ENCODE results near the gene SPTBN1. TPM values are rescaled to one million over a fixed set of nuclear protein-coding genes. Genes with fewer than 3 reads are reported as not detected.

The SPTBN1 gene
- total and polyA plus RNA-seq, 2 of the 13 experiments (the other 11 are each of a cell fraction or from before 2014, with no cell fraction given) = 123 to 299 TPM

DNA sequence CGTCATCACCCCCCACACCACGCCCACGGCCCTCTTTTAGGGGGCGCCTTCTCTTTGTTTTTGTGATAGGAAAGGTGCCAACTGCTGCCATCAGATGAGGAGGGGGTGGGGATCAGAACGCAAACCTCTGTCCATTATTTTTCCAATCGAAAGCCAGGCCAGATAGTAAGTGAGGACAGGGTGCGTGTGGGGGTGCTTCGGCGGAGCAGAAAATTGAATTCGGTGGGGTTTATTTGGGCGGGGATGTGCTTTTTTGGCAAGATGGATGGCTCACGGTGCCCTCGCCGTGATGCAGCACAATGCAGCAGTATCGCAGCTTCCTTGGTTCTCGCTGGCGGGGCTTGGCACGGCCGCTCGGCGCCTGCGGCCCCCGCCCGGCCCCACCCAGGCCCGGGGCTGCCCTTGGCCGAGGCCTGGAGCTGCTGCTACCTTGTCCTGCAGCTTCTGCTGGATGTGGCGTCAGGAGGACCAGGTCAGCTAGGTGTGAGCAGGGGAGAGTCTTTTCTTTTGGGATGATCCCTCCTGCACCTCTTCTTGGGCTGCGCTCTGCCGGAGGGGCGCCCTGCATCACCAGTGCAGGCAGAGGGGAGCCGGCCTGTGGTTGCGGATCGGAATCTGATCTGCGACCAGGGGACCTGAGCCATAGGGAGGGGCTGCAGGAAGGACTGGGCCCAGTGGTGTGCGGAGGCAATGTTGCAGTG is 1.3 kb downstream of the SPTBN1 start (continued):
- TF ChIP-seq, protein P1, sequence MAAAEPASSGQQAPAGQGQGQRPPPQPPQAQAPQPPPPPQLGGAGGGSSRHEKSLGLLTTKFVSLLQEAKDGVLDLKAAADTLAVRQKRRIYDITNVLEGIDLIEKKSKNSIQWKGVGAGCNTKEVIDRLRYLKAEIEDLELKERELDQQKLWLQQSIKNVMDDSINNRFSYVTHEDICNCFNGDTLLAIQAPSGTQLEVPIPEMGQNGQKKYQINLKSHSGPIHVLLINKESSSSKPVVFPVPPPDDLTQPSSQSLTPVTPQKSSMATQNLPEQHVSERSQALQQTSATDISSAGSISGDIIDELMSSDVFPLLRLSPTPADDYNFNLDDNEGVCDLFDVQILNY (CRISPR knock-in tag; conservative IDR thresholded peaks at IDR 0.05) = no peak
- TF ChIP-seq KDM1A (CRISPR knock-in tag; IDR thresholded peaks at IDR 0.05) = no peak
- TF ChIP-seq, protein P2, sequence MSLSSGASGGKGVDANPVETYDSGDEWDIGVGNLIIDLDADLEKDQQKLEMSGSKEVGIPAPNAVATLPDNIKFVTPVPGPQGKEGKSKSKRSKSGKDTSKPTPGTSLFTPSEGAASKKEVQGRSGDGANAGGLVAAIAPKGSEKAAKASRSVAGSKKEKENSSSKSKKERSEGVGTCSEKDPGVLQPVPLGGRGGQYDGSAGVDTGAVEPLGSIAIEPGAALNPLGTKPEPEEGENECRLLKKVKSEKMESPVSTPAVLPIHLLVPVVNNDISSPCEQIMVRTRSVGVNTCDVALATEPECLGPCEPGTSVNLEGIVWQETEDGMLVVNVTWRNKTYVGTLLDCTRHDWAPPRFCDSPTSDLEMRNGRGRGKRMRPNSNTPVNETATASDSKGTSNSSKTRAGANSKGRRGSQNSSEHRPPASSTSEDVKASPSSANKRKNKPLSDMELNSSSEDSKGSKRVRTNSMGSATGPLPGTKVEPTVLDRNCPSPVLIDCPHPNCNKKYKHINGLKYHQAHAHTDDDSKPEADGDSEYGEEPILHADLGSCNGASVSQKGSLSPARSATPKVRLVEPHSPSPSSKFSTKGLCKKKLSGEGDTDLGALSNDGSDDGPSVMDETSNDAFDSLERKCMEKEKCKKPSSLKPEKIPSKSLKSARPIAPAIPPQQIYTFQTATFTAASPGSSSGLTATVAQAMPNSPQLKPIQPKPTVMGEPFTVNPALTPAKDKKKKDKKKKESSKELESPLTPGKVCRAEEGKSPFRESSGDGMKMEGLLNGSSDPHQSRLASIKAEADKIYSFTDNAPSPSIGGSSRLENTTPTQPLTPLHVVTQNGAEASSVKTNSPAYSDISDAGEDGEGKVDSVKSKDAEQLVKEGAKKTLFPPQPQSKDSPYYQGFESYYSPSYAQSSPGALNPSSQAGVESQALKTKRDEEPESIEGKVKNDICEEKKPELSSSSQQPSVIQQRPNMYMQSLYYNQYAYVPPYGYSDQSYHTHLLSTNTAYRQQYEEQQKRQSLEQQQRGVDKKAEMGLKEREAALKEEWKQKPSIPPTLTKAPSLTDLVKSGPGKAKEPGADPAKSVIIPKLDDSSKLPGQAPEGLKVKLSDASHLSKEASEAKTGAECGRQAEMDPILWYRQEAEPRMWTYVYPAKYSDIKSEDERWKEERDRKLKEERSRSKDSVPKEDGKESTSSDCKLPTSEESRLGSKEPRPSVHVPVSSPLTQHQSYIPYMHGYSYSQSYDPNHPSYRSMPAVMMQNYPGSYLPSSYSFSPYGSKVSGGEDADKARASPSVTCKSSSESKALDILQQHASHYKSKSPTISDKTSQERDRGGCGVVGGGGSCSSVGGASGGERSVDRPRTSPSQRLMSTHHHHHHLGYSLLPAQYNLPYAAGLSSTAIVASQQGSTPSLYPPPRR (CRISPR knock-in tag; IDR thresholded peaks at IDR 0.05; ENCODE audit: borderline replicate concordance) = no peak; the same call in 1 of the 2 replicates
- no peak for TF ChIP-seq BORCS8-MEF2B (CRISPR knock-in tag; IDR thresholded peaks at IDR 0.05)
- peak; percentile 70; the same call in 1 of the 2 replicates for TF ChIP-seq KDM5B (CRISPR knock-in tag; IDR thresholded peaks at IDR 0.05; ENCODE audit: borderline replicate concordance)
- TF ChIP-seq, protein P3, sequence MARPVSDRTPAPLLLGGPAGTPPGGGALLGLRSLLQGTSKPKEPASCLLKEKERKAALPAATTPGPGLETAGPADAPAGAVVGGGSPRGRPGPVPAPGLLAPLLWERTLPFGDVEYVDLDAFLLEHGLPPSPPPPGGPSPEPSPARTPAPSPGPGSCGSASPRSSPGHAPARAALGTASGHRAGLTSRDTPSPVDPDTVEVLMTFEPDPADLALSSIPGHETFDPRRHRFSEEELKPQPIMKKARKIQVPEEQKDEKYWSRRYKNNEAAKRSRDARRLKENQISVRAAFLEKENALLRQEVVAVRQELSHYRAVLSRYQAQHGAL (CRISPR knock-in tag; IDR thresholded peaks at IDR 0.05; ENCODE audit: not compliant biosample characterization) = no peak
- TF ChIP-seq PREB (CRISPR knock-in tag; IDR thresholded peaks at IDR 0.05) = no peak
- no peak for TF ChIP-seq ZNF720 (CRISPR knock-in tag; IDR thresholded peaks at IDR 0.05)
- TF ChIP-seq, protein P4, sequence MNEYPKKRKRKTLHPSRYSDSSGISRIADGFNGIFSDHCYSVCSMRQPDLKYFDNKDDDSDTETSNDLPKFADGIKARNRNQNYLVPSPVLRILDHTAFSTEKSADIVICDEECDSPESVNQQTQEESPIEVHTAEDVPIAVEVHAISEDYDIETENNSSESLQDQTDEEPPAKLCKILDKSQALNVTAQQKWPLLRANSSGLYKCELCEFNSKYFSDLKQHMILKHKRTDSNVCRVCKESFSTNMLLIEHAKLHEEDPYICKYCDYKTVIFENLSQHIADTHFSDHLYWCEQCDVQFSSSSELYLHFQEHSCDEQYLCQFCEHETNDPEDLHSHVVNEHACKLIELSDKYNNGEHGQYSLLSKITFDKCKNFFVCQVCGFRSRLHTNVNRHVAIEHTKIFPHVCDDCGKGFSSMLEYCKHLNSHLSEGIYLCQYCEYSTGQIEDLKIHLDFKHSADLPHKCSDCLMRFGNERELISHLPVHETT (CRISPR knock-in tag; conservative IDR thresholded peaks at IDR 0.05) = no peak
- TF ChIP-seq MIER2 (CRISPR knock-in tag; IDR thresholded peaks at IDR 0.05) = no peak
- TF ChIP-seq, protein P5, sequence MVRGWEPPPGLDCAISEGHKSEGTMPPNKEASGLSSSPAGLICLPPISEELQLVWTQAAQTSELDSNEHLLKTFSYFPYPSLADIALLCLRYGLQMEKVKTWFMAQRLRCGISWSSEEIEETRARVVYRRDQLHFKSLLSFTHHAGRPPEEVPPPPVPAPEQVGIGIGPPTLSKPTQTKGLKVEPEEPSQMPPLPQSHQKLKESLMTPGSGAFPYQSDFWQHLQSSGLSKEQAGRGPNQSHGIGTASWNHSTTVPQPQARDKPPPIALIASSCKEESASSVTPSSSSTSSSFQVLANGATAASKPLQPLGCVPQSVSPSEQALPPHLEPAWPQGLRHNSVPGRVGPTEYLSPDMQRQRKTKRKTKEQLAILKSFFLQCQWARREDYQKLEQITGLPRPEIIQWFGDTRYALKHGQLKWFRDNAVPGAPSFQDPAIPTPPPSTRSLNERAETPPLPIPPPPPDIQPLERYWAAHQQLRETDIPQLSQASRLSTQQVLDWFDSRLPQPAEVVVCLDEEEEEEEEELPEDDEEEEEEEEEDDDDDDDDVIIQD (CRISPR knock-in tag; IDR thresholded peaks at IDR 0.05; ENCODE audit: low read depth) = no peak
- TF ChIP-seq ZNF138 (CRISPR knock-in tag; IDR thresholded peaks at IDR 0.05; ENCODE audit: low read depth) = no peak
- TF ChIP-seq ZNF891 (CRISPR knock-in tag; IDR thresholded peaks at IDR 0.05) = peak; percentile 63; the same call in 1 of the 2 replicates
- TF ChIP-seq SKI (IDR thresholded peaks at IDR 0.05; ENCODE audit: partially characterized antibody) = no peak
- no peak for TF ChIP-seq NFYC (CRISPR knock-in tag; IDR thresholded peaks at IDR 0.05)
- no peak for TF ChIP-seq DMAP1 (CRISPR knock-in tag; IDR thresholded peaks at IDR 0.05)
- 0 out of 2 replicates have a peak, but pooled peaks have one; percentile 38 for TF ChIP-seq ZNF512 (CRISPR knock-in tag; IDR thresholded peaks at IDR 0.05)
